GM21367 (cell line): ENCODE measurements around the gene ENOX2.
"Not testable (repeated sequence)": the region's sequence is repeated elsewhere in the genome, so short reads cannot be mapped to it uniquely, and the experiment has no call there.

Experiments
- ATAC-seq: cut with Tn5 transposase; IDR thresholded peaks from one replicate; pipeline ENCODE4 v1.9.1; 2021; ENCODE audit not compliant: unreplicated experiment

ENOX2 gene

DNA sequence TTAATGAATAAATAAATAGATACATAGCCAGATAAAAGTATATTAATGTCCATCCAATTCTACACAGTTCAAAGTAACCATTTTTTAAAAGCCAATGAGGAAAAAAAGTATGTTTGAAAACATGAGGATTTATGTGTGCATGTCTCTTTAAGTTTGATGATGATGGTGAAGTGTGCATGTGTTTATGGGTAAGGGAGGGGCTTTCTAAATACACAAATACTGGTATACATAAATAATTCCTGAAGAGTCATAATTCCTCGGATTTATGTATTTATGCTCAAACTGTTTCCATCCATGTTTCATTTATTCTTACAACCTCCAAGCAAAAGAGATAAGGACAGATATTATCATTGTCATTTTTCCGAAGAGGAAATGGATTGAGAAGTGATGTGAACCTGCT lies 75.4 kb downstream of the ENOX2 start:
- no peak for ATAC-seq

DNA sequence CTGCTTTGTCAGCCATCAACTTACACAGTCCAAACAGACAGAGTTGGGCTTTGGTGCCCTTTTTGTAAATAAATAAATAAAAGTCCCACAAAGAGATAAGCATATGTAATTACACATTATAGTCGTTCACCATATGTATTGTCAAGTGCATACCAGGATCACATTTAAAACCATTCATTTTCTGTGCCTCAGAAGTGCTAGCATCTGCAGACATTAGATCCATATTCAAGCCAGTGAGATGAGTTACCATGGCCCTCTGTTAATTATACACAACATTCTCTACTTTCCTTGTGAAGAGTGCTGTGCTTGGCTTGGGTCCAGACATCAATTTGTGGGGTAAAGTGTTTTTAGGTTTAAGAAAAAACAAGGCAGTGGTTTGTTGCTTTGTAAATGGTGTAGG lies 76.8 kb downstream of the ENOX2 start:
- no peak for ATAC-seq

DNA sequence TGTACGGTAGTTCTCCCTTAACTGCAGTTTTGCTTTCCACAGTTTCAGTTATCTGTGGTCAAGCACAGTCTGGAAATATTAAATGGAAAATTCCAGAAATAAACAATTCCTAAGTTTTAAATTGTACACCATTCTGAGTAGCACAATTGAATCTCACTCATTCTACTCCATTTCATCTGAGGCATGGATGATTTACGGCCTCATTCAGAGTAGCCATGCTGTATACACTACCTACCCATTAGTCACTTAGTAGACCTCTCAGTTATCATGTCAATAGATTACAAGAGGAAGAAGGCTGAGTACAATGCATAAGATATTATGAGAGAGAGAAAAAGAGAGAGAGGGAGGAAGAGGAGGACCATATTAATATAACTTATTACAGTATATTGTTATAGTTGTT lies 77.5 kb downstream of the ENOX2 start:
- ATAC-seq, result no peak

DNA sequence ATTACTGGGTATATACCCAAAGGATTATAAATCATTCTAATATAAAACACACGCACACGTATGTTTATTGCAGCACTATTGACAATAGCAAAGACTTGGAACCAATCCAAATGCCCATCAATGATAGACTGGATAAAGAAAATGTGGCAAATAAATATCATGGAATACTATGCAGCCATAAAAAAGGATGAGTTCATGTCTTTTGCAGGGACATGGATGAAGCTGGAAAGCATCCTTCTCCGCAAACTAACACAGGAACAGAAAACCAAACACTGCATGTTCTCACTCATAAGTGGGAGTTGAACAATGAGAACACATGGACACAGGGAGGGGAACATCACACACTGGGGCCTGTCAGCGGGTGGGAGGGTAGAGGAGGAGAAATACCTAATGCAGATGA lies 83.6 kb downstream of the ENOX2 start:
- ATAC-seq, result not testable (repeated sequence)

DNA sequence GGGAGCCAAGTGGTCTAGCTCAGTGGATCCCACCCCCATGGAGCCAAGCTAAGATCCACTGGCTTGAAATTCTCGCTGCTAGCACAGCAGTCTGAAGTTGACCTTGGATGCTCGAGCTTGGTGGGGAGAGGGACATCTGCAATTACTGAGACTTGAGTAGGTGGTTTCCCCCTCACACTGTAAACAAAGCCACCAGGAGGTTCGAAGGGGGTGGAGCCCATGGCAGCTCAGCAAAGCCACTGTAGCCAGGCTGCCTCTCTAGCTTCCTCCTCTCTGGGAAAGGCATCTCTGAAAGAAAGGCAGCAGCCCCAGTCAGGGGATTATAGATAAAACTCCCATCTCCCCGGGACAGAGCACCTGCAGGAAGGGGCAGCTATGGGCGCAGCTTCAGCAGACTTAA lies 89.1 kb downstream of the ENOX2 start:
- not testable (repeated sequence) for ATAC-seq

DNA sequence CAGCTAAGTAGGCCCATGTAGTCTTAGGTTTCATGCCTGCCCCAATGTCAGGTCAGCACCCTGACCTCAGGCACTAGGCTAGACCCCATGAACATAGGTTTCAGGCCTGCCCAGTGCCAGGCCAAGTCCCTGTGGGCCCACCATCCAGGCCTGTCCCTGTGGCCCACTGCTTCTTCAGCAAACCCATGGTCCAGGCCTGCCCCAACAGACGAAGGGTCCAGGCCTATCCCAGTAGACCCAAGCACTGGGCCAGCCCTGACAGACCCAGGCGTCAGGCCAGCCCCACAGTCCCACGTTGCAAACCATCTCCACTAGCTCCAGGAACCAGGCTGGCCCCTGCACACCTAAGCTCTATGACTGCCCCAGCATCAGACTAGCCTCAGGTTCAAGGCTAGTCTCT lies 92.4 kb downstream of the ENOX2 start:
- no peak for ATAC-seq

DNA sequence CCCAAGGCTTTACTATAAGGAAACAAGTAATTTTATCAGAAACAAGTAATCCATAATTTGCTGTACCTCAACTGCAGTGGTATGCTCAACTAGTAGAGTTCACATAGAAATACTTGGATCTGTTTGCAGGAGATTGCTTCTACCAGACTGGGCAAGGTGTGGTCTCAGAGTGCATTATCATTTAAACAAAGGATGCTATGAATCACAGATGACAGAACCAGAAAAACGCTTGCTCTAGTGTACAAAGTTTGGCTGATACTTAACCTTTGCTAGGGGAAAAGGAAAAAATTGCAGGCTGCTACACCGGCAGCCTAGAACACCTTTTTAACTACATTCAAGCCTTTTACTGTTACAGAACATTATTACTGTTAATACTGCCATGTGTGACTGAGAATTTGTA lies 97.1 kb downstream of the ENOX2 start:
- no peak for ATAC-seq

DNA sequence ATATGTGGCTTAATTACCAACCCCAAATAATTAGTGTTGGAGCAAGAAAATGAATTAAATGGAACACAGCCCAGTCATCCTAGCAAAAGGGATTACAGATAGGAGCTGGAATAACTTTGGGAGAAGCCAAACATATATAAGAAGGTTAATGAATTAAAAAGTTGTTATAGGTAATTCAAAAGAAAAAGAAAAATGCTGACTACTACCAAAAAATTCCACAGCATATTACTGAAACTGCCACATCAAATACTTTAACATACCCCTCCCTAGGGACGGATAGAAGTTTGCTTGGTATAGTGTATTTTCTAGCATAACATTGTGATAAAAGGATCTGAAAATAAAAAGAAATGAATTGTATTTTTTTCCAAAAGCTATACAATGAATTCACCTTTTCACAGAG lies 99.5 kb downstream of the ENOX2 start:
- ATAC-seq, result no peak

DNA sequence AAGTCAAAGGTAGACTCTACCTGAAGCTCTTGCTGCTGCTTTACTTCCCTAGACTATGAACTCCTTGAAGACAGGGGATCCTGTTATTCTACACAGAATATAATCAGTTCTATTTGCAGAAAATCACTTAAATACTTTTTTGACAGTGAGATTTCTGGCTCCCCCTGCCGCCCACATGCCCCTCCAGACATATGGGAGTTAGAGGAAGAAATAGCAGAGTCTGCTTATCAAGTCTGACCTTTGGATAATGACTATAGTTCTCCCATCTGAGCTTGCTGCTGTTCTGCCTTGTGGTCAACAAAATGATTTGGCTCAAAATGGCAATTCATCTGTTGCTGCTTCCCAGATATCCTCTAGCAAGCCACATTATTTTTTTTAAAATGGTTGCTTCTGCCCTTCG lies 101.1 kb downstream of the ENOX2 start:
- no peak for ATAC-seq

DNA sequence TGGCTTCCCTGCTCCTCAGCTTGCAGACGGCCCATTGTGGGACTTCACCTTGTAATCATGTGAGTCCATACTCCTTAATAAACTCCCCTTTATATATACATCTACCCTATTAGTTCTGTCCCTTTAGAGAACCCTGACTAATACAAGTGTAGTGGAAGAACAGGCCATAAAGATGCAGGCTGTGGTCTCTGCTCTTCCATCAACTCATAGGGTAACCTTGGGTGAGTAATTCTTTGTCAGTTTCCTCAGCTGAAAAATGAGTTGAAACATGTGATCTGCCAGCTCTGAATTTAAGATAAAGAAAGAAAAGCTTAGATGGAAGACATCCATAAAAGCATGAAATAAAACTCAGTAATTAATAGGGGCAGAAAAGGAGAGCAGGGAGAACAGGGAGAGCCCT lies 103.6 kb downstream of the ENOX2 start:
- no peak for ATAC-seq

DNA sequence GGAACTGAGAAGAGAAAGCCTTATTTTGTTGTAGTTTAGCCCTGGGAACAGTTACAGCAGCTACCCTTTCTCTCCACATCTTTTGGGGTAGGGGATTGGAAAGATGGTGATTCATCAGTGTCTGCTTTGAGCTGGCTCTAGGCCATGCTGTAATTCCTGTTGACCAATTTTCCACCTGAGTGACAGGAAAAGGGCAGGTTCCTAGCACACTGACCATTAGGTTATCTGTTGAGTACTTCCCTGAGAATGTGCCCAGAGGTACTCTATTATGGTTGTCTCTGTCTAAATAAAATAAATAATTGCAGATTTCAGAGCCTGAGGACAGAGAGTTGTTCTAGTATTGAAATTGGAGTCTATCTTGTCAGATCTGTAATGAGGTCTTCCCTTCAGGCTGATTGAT lies 109.0 kb downstream of the ENOX2 start:
- no peak for ATAC-seq

DNA sequence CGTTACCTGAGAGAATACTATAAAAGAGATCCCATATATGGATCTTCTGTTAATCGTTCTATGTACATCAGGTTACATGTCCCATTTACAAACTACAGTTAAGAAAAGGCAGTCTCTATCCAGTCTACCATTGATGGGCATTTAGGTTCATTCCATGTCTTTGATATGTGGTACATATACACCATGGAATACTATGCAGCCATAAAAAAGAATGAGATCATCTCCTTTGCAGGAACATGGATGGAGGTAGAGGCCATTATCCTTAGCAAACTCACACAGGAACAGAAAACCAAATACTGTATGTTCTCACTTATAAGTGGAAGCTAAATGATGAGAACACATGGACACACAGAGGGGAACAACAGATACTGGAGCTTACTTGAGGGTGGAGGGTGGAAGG lies 111.1 kb downstream of the ENOX2 start:
- ATAC-seq, result not testable (repeated sequence)

DNA sequence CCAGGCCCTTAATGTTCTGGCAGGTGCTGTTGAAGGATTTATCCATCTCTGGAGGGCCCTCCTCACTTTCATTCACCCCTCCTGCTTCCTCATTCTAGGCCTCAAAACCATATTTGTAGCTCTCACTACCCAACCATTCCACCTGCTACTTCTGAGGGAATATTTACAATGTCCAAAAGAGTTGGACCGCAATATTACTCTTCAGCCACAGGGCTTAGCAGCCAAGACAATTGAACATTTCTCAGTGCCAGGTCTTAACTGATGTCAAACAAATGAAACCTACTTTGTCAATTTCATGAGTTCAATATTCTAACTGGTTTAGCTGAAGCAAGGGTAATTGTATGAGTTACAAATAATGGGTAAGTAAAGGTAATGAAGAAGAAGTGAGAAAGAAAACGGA lies 113.2 kb downstream of the ENOX2 start:
- ATAC-seq, result no peak

DNA sequence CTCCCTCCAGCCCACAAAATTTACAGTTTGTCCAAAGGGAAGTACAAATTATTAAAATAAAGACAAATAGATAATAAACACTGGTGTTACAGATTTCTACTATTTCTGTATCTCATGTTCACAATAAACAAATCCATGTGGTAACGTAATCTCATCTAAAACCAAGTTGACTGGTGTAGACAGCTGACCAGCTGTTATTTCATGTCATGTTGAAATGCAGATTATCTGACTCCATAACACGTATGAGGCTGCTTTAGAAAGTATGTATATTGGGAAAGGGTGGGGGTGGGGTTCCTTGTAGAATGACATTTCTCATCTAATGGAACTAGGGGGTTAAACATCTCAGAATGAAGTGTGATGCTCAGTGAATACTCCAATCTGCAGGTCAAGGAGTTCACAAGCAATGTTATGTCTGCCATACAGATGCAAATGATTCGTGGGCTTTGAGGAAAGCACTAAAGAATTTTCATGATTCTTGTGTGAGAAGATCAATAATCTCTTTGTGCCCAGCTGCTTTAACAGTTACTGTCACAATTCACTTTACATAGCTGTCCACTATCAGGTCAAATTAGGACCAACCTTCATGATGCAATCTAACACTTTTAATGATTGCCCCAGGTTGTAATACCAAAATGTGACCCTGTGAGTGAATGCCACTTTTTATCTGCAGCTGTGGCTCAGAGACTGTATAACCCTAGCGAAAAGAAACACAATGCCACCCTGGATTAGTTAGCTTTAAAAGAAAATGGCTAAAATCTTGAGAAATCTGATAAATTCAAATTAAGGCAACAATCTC lies 114.0 kb downstream of the ENOX2 start:
- ATAC-seq, result no peak

DNA sequence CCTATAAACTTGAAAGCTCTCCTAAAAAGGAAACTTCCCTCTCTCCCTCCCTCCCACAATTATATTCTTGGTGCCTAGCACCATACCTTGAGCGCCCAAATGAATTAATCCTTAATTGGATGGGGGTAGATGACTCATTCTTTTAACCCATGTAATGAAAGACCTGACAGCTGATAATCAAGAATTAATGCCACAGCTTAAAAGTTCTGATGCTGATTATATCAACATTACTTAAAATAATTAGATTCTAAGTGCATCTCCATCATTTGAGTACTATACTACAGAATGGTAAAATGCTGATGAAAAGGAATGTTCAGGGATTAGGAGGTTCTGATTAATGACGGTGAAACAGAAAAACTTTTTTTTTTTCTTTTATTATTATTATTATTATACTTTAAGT lies 117.0 kb downstream of the ENOX2 start:
- ATAC-seq, result no peak

DNA sequence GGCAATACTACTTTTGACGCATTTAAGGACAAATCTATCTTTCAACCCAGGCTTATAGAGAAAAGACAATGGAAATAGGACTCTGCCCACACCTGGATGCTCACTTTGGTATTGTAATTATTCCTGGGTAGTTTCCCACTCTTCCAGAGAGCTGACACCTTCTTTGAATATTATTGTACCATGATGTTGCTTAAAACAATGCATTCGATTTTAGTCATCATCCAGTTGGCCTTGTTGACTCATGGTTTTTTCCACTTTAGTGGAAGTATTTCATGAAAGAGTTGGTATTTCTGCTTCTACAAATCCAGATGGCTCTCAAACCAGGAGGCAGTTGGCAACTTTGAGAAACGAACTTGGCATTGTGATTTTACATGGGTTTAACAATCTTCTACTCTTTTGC lies 124.2 kb downstream of the ENOX2 start:
- ATAC-seq, result no peak

DNA sequence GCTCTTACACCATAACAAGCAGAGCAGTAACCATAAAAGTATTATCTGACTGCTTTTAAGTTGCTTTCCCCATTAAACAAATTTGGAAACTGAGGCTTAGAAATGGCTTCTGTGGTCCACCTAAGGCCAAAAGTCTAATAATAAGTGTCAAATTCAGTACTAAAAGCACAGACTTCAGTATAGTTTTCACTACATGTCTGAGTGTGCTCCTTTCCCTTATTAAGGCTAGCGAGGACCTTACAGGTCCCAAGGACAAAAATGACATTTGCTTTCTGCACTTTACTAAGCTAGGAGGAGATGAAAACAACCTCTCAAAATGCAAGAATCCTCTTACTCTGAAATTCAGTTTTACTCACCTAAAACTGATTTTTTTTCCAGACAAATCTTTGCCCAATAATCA lies 127.2 kb downstream of the ENOX2 start:
- ATAC-seq, result no peak

DNA sequence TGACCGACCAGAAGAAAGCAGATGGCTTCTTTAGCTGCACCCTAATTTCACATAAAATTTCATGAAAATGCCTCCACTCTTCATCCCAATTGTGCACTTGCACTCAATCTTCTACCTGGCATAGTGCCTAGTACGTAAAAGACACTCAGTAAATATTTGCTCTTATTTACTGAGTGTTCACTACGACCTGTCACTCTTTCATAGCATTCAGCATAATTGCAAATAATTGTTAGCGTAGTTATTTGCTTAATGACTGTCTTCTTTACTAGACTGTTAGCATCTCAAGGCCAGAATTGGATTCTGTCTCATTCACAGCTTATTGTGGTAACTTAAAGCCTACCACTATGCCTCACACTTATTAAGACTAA lies 130.2 kb downstream of the ENOX2 start:
- no peak for ATAC-seq

DNA sequence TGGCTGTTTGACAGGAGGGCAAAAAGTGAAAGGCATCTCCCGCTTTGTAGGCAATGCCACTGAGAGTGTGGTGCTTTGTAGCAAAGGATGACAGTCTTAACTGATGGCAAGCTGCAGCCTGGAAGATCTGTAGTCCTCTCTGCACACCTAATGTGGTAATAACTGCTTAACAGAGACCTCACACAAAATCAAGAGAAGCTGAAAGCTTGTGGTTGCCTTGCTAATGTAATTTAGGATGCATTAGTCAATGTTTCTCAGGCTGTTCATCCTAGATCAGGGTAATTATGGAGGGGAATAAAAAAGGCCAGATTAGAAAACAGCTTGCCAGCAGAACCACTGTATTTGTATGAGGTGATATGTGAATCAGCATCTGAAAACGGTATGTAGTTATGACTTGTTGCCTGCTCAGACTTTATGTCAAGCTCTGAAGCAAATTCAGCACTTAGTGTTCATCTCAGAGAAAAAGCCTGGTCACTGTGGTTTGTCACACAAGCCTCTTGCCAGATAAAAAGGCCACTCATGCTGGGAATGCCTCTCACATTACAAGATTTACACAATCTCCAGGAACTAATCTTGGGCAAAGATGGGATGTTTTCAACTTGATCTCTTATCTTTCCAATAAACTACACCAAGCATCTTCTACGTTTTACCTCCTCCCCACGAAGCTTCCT lies 130.8 kb downstream of the ENOX2 start:
- no peak for ATAC-seq

DNA sequence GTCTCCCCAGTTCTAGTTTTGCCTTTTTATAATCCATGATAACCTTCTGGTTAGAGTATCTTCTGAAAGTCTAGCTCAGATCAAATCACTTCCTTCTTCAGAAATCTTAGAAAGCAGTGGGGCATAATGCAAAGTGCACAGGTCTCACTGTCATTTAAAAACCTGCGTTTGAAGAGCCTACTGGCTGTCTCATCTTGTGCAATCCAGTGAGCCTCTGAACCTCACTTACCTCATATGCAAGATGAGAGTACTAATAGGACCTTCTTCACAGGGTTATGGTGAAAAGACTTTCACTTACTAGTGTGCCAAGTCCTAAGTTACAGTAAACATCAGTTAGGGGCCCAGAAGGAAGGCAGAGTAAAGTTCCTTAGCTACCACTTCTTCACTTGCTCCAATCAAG lies 131.4 kb downstream of the ENOX2 start:
- ATAC-seq, result no peak

DNA sequence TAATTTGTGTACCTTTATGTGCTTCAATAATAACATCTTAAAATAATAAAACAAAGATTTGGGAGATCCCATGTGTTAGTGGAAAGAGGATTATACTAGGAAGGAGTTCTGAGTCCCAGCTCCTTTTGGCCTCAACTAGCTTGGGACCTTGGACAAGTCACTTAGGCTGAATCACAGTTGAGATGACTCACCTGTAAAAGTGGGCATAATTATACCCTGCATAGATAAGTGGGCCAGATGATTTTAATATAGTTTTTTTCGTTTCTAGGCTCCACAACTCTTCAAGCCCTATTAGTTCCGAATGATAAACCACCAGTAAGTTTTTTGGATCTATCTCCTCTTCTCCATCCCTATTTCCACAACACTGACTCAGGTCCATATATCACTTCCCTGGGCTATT lies 131.8 kb downstream of the ENOX2 start:
- no peak for ATAC-seq

DNA sequence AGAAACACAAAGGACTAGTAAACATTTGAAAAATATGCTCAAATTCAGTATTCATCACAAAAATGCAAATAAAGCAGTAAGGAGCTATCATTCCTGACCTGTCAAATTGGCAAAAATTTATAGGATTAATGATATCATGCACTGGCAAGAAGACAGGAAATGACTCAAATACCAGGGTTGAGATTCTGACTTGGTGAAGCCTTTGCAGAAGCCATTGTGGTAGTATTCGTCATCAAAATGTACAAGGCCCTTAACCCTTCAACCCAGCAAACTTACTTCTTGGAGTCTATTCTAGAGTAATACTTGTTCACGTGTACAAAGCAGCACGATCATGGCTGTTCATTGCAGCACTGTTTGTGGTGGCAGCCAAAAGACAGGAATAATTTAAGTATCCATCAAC lies 132.4 kb downstream of the ENOX2 start:
- ATAC-seq, result no peak

DNA sequence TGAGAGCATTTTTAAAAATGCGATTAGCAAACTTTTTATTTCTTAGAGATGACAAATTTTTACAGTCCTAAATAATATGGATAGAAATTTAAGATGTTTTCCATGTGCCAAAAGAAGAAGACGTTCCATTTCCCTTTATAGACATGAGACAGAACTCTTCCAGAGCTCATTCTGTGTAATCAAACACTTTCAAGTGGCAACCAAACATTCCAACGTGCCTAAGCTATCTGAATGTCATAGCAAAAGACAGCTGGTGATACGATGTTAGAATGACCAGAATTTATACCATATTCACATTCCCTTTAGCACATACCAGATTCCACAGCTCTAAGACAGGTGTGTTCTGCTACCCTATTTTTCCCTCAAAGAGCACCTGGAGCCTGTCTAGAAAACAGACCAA lies 133.2 kb downstream of the ENOX2 start:
- no peak for ATAC-seq
